ENCODE data around the gene P4HA2.

Gene P4HA2

GRCh38 chr5:132264546-132265335, 37.1 kb upstream of the P4HA2 start:
- DNase-seq (ENCODE audit: low read depth): no peak

- no peak for DNase-seq (ENCODE audit: low read depth)
These were observed 36.1 kb upstream of the P4HA2 start for GRCh38 chr5:132263548-132264261.

GRCh38 chr5:132262882-132263547, 35.4 kb upstream of the P4HA2 start:
- no peak for DNase-seq (ENCODE audit: low read depth)

GRCh38 chr5:132261881-132262845, 34.5 kb upstream of the P4HA2 start:
- no peak for DNase-seq (ENCODE audit: low read depth)

- DNase-seq (ENCODE audit: low read depth): no peak
These were observed 33.3 kb upstream of the P4HA2 start for GRCh38 chr5:132260714-132261551.

GRCh38 chr5:132260051-132260450, 32.4 kb upstream of the P4HA2 start:
- no peak for DNase-seq (ENCODE audit: low read depth)

- DNase-seq (ENCODE audit: low read depth): no peak
These were observed 31.6 kb upstream of the P4HA2 start for GRCh38 chr5:132259069-132259851.

- no peak for DNase-seq (ENCODE audit: low read depth)
These were observed 30.7 kb upstream of the P4HA2 start for GRCh38 chr5:132258102-132259068.

GRCh38 chr5:132257131-132258101, 29.8 kb upstream of the P4HA2 start, which contains the start of gene PDLIM4:
Gene PDLIM4, plus strand, starts transcription at chr5:132257696. Its CDS starts 39 bp downstream, at chr5:132257735.
- DNase-seq (ENCODE audit: low read depth): no peak

- no peak for DNase-seq (ENCODE audit: low read depth)
These were observed 29.1 kb upstream of the P4HA2 start for GRCh38 chr5:132256783-132257130.

- DNase-seq (ENCODE audit: low read depth): no peak
These were observed 28.6 kb upstream of the P4HA2 start for GRCh38 chr5:132256086-132256782.

- no peak for DNase-seq (ENCODE audit: low read depth)
These were observed 26.8 kb upstream of the P4HA2 start for GRCh38 chr5:132254321-132254977.

GRCh38 chr5:132253452-132254320, 26.0 kb upstream of the P4HA2 start:
- DNase-seq (ENCODE audit: low read depth): no peak

- DNase-seq (ENCODE audit: low read depth): no peak
These were observed 25.4 kb upstream of the P4HA2 start for GRCh38 chr5:132253008-132253441.

- DNase-seq (ENCODE audit: low read depth): no peak
These were observed 23.6 kb upstream of the P4HA2 start for GRCh38 chr5:132251220-132251725.

Data from HS-27A (cell line).